ENCODE measurements around the gene SETD5.

- no peak for TF ChIP-seq CTCF (IDR thresholded peaks at IDR 0.05)
- TF ChIP-seq POLR2A (IDR thresholded peaks at IDR 0.05): no peak
These were observed 49.5 kb upstream of the SETD5 start for GRCh38 chr3:9347887-9348286.

All from uterus (tissue), 2 donors.